Hematopoietic multipotent progenitor cell (in vitro differentiated cells): Measurements from ENCODE around the gene PREX1. TPM values are rescaled to one million over a fixed set of nuclear protein-coding genes. Genes with fewer than 3 reads are reported as not detected.

Experiments
- total RNA-seq: library from RNA; depleted of rRNA; stranded (reverse); fragments of >200 nt; gene quantifications from one replicate; pipeline ENCODE4 v1.2.3, GENCODE V29; 2012

The PREX1 gene
- total RNA-seq, 1 donor, result 92.6 TPM

Other genes with a start within 250 kb of the PREX1 start
- 18.9 TPM for gene ARFGEF2, start 93.7 kb upstream of the PREX1 start, total RNA-seq
- 18.6 TPM for gene CSE1L, start 218.3 kb upstream of the PREX1 start, total RNA-seq